ENCODE data around the gene JAK1.

The JAK1 gene

GRCh38 chr1:64966158-64966971, at the start of gene JAK1:
Gene JAK1 (minus strand): TSS chr1:64966549. CDS start chr1:64886264, 80,285 bp downstream.
- H3K36me3 Mint-ChIP-seq (ENCODE audit: low read depth): no peaks in the 10 kb centered on the region
- peak within 1 kb of the TSS; percentile 90 to 94 (median 94) for H3K4me3 Mint-ChIP-seq

GRCh38 chr1:65014321-65014720, 48.0 kb upstream of the JAK1 start:
- TF ChIP-seq, protein P1, sequence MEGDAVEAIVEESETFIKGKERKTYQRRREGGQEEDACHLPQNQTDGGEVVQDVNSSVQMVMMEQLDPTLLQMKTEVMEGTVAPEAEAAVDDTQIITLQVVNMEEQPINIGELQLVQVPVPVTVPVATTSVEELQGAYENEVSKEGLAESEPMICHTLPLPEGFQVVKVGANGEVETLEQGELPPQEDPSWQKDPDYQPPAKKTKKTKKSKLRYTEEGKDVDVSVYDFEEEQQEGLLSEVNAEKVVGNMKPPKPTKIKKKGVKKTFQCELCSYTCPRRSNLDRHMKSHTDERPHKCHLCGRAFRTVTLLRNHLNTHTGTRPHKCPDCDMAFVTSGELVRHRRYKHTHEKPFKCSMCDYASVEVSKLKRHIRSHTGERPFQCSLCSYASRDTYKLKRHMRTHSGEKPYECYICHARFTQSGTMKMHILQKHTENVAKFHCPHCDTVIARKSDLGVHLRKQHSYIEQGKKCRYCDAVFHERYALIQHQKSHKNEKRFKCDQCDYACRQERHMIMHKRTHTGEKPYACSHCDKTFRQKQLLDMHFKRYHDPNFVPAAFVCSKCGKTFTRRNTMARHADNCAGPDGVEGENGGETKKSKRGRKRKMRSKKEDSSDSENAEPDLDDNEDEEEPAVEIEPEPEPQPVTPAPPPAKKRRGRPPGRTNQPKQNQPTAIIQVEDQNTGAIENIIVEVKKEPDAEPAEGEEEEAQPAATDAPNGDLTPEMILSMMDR (IDR thresholded peaks at IDR 0.05; ENCODE audit: unreplicated experiment in 3 of 3): no peak
- Mint-ChIP-seq H3K36me3 (ENCODE audit: low read depth) (no peaks in the 10 kb centered on the region), H3K27ac (no peak overlapping the region), H3K27me3 (ENCODE audit: low read depth) (no peaks in the 10 kb centered on the region), H3K4me1 (no peaks in the 10 kb centered on the region), H3K9me3 (peaks cover 3% of the 10 kb centered on the region), H3K4me3 (no peak overlapping the region)

More at GRCh38 chr1:64966158-64966971, at the start of gene JAK1:
- peak within 1 kb of the TSS; percentile 95 to 96 (median 96) for H3K27ac Mint-ChIP-seq
- H3K9me3 Mint-ChIP-seq: no peaks in the 10 kb centered on the region
- peaks cover 36% of the 10 kb centered on the region for H3K4me1 Mint-ChIP-seq
- TF ChIP-seq, protein P1 (IDR thresholded peaks at IDR 0.05; ENCODE audit: unreplicated experiment in 3 of 3): no peak
- H3K27me3 Mint-ChIP-seq (ENCODE audit: low read depth): peaks cover 3% of the 10 kb centered on the region

DNA sequence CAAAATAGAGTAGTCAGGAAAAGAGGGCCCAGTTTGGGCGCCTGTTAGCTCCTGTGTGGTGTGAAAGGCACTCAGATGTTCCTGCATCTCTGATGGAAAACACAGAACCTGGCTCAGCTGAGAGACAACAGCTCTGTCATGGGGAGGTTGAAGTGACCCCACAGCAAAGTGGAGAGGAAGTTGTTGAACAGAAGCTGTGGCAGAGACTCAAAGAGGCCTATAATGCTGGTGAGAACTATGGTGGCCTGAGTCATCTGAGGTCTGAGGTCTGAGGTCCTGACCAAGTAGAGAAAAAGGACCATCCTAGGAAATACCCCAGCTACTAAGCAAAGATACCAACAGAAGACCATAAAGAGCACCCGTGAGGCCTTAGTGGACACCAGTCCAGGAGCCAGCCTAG, 45.6 kb upstream of the JAK1 start:
- Mint-ChIP-seq H3K36me3 (ENCODE audit: low read depth) (no peaks in the 10 kb centered on the region), H3K9me3 (peaks cover 3% of the 10 kb centered on the region), H3K27me3 (ENCODE audit: low read depth) (no peaks in the 10 kb centered on the region), H3K4me3 (no peak overlapping the region), H3K4me1 (no peaks in the 10 kb centered on the region), H3K27ac (no peak overlapping the region)
- TF ChIP-seq, protein P1 (IDR thresholded peaks at IDR 0.05; ENCODE audit: unreplicated experiment in 3 of 3): no peak

DNA sequence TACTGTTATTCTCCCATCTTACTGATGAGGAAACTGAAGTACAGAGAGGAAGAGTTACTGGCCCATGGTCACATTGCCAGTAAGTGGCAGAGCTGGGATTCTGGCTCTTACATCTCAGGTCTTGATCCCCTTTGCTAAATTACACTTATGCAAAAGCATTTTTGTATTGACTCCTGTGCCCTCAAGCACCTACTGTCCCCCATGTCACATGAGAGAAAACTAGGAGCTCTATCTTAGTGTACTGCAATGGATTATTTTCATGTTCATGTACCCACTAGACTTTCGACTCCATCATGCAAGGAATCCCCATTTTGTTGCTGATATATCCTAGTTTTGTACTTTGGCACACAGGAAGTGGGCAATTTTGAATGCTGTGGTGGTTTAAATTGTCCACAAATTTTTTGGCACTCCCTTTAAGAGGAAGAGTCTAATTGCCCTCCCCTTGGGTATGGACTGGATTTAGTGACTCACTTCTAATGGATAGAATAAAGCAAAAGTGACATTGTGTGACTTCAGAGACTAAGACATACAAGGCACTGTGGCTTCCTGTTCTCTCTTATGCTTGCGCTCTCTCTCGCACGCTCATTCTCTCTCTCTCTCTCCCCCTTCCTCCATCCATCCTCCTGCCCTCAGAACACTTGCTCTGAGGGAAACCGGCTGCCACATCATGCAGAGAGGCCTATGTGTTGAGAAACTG, 43.5 kb upstream of the JAK1 start:
- H3K9me3 Mint-ChIP-seq: peaks cover 3% of the 10 kb centered on the region
- TF ChIP-seq, protein P1 (IDR thresholded peaks at IDR 0.05; ENCODE audit: unreplicated experiment in 3 of 3): no peak
- no peaks in the 10 kb centered on the region for H3K4me1 Mint-ChIP-seq
- H3K27ac Mint-ChIP-seq: no peak overlapping the region
- H3K36me3 Mint-ChIP-seq (ENCODE audit: low read depth): no peaks in the 10 kb centered on the region
- H3K27me3 Mint-ChIP-seq (ENCODE audit: low read depth): peaks cover 6% of the 10 kb centered on the region
- H3K4me3 Mint-ChIP-seq: no peak overlapping the region

- Mint-ChIP-seq H3K27ac (no peak overlapping the region), H3K4me1 (no peaks in the 10 kb centered on the region), H3K36me3 (ENCODE audit: low read depth) (no peaks in the 10 kb centered on the region), H3K4me3 (no peak overlapping the region), H3K27me3 (ENCODE audit: low read depth) (peaks cover 13% of the 10 kb centered on the region), H3K9me3 (peaks cover 2% of the 10 kb centered on the region)
- TF ChIP-seq, protein P1 (IDR thresholded peaks at IDR 0.05; ENCODE audit: unreplicated experiment in 3 of 3): no peak
Measured at GRCh38 chr1:65009176-65009575, 42.8 kb upstream of the JAK1 start.
